ENCODE results near the gene CEP43.

The CEP43 gene

DNA sequence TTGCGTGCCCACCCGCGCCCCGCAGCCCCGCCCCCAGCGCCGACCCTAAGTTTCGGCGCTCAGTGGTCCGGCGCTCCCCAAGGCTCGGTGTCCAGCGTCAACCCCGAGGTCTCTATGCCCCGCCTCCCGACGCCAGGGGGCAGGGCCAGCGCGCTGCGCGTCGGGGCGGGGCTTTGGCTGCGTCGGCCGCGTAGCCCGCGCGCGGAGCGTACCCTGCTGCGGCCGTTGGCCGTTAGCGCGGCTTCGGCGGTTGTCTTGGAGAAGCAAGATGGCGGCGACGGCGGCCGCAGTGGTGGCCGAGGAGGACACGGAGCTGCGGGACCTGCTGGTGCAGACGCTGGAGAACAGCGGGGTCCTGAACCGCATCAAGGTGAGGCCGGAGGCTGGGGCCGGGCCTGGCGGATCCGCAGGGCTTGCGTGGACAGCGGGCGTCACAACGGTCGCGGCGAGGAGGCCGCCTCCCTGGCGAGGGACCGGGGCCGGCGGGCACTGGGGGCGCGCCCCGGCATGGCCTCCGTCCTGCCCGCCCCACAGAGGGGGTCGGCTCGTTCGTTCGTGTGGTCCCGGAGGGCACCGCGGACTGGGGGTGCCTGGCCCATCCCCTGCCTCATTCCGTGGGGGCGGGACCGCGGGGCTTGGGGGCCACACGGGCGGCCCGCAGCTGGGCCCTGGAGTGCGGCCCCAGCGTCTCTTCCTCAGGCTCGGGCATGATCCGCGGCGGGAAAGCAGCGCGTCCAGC is at the start of gene CEP43:
TSS of gene CEP43 (plus strand) at position 253 of the 739 bp plus-strand sequence. CDS start at position 269, 16 bp downstream.
- peak; percentile 86 to 88 for DNase-seq

- DNase-seq, result peak in 1 of 2 experiments; percentile 34
These were observed 49.4 kb upstream of the CEP43 start for GRCh38 chr6:166949528-166950442.

GRCh38 chr6:166950443-166950821 is 48.8 kb upstream of the CEP43 start:
- peak in 1 of 2 experiments; percentile 38 for DNase-seq

GRCh38 chr6:166950892-166951669 is 48.1 kb upstream of the CEP43 start:
- DNase-seq, result peak; percentile 77 to 85

DNA sequence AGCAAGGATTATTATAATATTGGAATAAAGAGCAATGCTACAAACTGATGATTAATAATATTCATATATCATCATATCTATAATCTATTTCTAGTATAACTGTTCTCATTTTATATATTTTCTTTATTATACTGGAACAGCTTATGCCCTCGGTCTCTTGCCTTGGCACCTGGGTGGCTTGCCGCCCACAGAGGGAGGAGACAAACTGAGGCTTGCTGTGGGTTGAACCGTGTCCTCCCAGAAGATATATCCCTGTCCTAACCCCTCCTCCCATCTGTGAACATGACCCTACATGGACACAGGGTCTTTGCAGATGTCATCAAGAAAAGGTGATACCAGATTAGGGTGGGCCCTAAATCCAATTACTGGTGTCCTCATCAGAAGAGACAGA is 47.5 kb upstream of the CEP43 start:
- DNase-seq, result no peak

DNA sequence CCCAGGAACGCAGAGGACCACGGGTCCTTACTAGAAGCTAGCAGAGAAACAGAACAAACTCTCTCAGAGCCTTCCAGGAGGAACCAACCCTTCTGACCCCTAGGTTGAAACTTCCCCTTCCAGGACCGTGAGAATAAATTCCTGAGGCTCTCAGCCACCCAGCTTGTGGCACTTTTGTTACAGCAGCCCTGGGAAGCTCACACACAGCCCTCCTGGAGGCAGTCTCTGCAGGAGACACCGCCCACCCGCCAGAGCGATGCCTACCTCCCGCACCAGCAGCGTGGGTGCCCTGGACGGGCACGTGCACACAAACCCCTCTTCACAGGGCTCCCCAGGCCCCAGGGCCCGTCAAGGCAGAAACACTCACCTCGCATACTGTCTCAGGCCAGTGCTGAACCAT is 47.1 kb upstream of the CEP43 start:
- peak in 1 of 2 experiments; percentile 37 for DNase-seq

DNA sequence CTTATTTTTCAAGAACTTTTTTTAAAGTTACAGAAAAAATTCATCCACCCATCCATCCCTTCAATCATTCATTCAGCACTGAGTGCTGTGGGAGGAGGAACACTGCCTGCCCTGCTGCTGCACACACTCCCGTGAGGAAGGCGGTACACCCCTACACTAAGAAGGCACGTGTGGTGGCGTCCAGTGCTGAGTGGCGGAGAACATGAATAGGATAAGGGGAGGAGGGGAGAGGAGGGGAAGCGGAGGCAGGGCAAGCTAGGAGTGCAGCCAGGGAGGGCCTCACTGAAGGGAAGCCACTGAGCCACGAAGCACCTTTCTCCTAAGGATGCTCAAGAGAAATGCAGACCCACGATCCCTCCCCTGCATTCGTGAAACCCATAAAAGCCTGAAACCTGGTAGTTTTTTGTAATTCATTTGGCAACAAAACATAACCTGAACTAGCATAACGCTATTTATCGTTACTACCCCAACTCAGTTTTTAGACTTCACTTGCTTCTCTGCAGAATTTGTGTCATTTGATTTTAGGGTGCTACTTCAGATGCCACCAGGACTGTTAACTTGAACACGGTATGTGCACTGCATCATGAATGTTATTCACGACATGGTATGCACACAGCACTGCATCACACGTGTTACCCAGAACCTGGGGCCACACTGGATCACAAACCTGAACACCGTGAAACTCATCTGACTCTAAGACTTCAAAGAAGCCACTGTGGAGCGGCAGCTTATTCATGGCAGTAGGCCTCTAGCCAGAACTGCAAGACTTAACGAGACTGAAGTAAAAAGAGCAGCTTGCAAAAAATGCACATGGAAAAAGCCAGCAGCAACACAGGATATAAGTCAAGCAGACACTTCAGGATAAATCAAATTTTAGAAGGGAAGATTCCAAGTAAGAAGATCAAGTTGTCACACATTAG is 46.4 kb upstream of the CEP43 start:
- DNase-seq, result peak in 1 of 2 experiments; percentile 56

- no peak for DNase-seq
These were observed 45.0 kb upstream of the CEP43 start for GRCh38 chr6:166954118-166954713.

- DNase-seq, result peak in 1 of 2 experiments; percentile 46
These were observed 43.9 kb upstream of the CEP43 start for GRCh38 chr6:166955121-166955864.

GRCh38 chr6:166955865-166956443 is 43.2 kb upstream of the CEP43 start:
- no peak for DNase-seq

DNA sequence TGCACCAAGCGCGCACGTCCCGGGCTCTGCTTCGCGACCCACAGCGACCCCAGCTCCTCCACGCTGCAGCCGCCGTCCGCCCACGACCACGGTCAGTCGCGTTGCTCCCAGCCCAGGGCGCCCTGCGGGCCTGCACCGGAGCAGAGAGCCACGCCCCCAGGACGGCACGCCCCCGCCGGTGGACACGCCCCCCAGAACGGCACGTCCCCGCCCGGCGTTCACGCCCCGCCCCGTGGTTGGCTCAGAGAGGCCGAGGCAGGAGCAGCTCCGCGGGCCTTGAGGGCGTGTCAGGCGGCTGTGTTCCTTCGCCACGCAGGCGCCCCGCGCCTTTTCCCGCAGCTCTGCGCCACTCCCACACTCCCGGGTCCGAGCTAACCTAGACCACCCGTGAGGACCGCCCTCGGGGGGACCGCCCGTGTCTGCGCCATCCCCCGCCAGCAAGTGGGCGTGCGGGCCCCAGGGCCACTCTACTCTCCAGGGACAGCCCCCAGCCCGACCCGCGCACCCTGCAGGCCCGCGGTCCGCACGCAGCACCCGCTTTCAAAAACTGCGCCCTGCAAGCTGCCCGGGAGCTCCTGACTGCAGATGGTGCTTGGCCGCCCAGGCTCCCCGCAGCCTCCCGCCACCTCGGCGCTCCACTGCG is 42.6 kb upstream of the CEP43 start, which contains the start of gene RNASET2:
TSS of gene RNASET2 (minus strand) at position 107 of the 643 bp plus-strand sequence. CDS start 368 bp downstream, outside the sequence.
- peak; percentile 100 for DNase-seq

DNA sequence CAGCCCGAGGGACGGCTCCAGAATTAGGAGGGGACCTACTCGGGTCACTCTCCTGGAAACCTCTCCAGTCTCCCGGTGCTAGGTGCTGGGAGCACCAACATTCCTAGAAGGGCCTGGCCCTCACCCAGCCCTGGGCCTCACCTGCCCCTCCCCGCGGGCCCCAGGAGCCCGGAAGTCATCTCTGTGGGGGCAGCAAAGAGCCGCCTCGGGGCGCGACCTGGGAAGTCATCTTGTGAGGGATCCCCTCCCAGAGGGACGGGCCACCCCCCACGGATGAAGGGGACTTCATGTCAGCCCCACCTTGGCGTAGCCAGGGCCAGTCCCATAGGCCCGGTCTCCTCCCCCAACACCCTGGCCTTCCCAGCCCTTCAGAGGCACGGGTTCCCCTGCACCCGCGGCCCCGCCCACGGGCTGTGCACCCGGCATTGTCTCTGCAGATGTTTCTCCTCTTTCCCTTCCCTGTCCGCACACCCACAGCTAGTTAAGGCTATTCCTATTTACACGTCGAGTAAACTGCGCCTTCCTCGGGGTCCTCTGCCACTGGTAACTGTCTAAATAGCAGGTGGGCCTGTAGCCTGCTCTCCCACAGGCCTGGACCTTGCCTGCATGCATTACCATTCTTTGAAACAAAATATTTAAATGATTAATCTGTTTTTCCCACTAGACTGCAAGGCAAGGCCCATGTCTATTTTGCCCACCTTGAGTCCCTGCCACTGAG is 42.0 kb upstream of the CEP43 start:
- DNase-seq, result peak; percentile 63 to 70

DNA sequence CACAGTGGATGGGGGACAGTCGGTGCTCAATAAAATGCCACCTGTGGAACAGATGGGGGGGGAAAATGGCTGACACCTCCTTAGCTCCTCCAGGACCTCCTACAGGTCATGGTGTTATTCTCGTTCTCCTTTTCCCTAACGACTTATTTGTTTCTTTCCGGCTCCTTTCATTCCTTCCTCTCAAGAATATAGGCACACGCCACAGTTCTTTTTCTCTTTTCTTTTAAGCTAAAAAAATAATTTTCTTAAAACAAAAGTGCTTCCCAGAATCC is 41.5 kb upstream of the CEP43 start:
- no peak for DNase-seq

GRCh38 chr6:166958926-166959861 is 40.0 kb upstream of the CEP43 start:
- DNase-seq, result peak in 1 of 2 experiments; percentile 45

DNA sequence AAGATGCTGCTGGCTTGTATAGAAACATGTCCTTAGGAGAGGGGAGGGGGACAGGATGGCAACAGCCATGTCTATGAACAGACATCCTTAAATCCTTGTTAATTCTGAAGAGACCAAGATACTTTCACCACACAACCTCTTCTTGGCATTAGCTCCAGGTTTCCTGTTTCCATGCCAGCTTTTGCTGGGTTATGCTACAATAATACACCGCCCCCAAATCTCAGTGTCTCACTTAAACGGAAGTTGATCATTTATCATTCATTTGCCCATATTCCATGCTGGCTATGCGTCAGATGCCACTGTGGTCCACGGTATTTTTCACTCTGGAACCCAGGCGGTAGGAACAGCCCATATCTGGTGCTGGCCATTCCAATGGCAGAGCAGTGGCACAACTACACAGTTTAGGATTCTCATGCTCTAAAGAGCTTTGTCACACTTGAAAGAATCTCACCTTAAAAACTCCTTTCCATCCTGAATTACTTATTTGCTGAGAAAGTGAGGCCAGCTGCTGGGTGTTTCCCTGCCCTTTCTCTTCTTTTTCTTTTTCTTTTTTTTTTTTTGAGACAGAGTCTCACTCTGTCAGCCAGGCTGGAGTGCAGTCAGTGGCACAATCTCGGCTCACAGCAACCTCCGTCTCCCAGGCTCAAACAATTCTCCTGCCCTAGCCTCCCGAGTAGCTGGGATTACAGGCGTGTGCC is 39.1 kb upstream of the CEP43 start:
- no peak for DNase-seq

- DNase-seq, result no peak
These were observed 38.6 kb upstream of the CEP43 start for GRCh38 chr6:166960609-166960978.

- no peak for DNase-seq
These were observed 32.9 kb upstream of the CEP43 start for GRCh38 chr6:166966268-166966667.

All from activated CD4-positive, alpha-beta T cell treated with anti-CD3 and anti-CD28 coated beads, Interleukin-2, amount 50 U/mL, for 48 hours (primary cell).